Choroid plexus epithelial cell (primary cell): ENCODE data around the gene SLC7A1.

Experiments used
- DNase-seq: peaks from one replicate; pipeline ENCODE4 v3.0.0-alpha.2; 2010; ENCODE audit warnings: low read depth
- H3K4me3 ChIP-seq: 2 replicates; pipeline ENCODE4 v1.5.1; 2011; ENCODE audit warnings: low read depth, mild to moderate bottlenecking, control low read depth, low read length, moderate library complexity
- TF ChIP-seq, protein P1 (sequence below): conservative IDR thresholded peaks from 2 replicates; pipeline ENCODE4 v1.5.1; 2011; ENCODE audit warnings: low read depth, mild to moderate bottlenecking, control low read depth, inconsistent platforms, low read length, moderate library complexity

SLC7A1 gene

GRCh38 chr13:29547153-29547552 is 48.3 kb downstream of the SLC7A1 start:
- TF ChIP-seq, protein P1, sequence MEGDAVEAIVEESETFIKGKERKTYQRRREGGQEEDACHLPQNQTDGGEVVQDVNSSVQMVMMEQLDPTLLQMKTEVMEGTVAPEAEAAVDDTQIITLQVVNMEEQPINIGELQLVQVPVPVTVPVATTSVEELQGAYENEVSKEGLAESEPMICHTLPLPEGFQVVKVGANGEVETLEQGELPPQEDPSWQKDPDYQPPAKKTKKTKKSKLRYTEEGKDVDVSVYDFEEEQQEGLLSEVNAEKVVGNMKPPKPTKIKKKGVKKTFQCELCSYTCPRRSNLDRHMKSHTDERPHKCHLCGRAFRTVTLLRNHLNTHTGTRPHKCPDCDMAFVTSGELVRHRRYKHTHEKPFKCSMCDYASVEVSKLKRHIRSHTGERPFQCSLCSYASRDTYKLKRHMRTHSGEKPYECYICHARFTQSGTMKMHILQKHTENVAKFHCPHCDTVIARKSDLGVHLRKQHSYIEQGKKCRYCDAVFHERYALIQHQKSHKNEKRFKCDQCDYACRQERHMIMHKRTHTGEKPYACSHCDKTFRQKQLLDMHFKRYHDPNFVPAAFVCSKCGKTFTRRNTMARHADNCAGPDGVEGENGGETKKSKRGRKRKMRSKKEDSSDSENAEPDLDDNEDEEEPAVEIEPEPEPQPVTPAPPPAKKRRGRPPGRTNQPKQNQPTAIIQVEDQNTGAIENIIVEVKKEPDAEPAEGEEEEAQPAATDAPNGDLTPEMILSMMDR: no peak
- no peak overlapping the region for H3K4me3 ChIP-seq
- DNase-seq: no peak

DNA sequence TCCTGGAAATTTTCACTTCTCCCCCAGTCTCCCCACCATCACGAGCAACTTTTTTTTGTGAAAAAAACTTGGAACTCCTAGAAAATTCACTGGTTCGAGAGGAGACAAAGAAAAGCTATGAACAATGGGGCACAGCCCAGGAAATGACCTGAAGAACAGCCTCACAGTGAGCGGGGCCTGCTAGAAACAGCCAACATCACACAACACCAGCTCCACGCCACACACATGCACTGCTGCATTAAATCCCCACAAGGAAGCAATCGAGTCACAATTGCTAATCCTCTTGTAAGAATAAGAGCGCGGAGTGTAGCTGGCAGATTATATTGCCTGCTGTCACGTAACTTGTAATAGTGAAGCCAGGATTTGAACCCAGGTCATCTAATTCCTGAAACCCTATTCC is 48.8 kb downstream of the SLC7A1 start:
- TF ChIP-seq, protein P1: no peak
- no peak overlapping the region for H3K4me3 ChIP-seq
- DNase-seq: no peak

DNA sequence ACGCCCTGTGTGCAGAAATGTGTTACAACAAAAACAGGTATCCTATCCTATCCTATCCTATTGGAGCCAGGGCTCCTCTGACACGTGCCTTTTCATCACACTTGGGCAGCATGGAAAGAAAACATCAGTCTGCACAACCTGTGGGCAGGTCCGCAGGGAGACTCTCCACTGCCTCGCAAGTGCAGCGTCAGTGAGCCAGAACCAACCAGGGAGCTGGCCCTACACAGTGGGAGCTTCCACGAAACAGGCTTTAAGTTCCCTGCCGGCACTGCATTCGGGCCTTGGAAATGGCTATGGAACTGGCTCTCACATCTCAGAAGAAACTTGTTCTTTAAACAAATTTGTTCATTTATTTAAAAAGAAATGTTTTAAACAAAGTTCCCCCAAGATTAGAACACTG is 49.5 kb downstream of the SLC7A1 start:
- TF ChIP-seq, protein P1: no peak
- H3K4me3 ChIP-seq: no peak overlapping the region
- no peak for DNase-seq

- TF ChIP-seq, protein P1: peak; percentile 42
- peak; percentile 76 for DNase-seq
- H3K4me3 ChIP-seq: no peak overlapping the region
Observed at GRCh38 chr13:29543230-29544215, 52.0 kb downstream of the SLC7A1 start.

DNA sequence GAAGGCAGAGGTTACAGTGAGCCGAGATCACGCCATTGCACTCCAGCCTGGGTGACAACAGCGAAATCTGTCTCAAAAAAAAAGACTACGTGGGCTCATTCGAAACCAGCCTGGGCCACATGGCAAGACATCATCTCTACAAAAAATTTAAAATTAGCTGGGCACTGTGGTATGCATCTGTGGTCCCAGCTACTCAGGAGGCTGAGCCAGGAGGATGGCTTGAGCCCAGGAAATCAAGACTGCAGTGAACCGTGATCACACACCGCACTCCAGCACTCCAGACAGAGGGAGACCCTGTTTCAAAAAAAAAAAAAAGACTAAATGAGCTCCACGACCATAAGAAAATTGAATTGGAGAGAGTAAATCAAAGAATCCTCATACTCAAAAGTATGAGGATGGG is 53.1 kb downstream of the SLC7A1 start:
- DNase-seq: no peak
- TF ChIP-seq, protein P1: no peak

DNA sequence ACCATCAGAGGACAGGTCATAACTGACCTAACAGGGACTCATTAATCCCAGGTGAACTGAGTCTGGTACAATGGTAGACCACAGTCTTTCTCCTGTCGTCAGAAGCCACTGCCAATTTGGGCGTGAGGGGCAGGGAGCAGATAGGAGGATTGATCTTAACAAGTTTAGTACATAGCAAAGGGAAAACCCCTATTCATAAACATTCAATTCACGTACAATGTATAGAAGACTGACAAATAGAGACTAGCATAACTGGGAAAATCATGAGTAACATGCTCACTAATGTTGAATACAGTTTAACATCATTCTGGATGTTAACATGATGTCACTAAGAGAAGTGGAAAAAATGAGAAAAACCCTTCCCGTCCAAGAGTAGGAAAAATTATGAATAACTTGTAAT is 54.1 kb downstream of the SLC7A1 start:
- TF ChIP-seq, protein P1: no peak
- DNase-seq: no peak
- no peak overlapping the region for H3K4me3 ChIP-seq

More for the DNA sequence above, 53.1 kb downstream of the SLC7A1 start:
- H3K4me3 ChIP-seq: no peak overlapping the region

GRCh38 chr13:29540799-29541198 is 54.7 kb downstream of the SLC7A1 start:
- H3K4me3 ChIP-seq: no peak overlapping the region
- TF ChIP-seq, protein P1: no peak

More at GRCh38 chr13:29540799-29541198, 54.7 kb downstream of the SLC7A1 start:
- DNase-seq: no peak
